ENCODE measurements around the gene JAG2. TPM values are rescaled to one million over a fixed set of nuclear protein-coding genes. Genes with fewer than 3 reads are reported as not detected.

The JAG2 gene
- 59.0 and 123 TPM in 2 replicates for total RNA-seq

DNA sequence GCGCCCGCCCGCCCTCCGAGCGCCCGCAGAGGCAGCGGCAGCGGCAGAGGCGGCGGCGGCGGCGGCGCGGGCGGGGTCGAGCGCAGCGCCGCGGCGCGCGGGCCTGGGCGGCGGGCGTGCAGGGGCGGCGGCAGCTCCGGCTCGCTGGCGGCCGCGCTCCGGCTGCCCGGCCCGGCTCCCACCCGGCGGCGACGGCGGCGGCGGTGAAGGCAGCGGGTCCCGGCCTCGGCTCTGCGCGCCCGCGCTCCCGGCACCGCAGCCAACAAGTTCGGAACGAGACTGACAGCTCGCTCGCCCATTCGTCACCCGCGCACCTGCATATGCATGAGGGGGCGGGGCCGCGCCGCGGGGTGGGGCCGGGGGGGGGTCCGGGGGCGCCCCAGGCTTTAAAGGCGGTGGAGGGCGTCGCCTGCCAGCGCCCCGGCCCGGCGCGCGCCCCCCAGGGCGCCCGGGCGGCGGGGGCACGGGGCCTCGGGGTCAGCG lies at the start of gene JAG2:
JAG2 (minus strand) TSS at position 281 of the 483 bp plus-strand sequence. CDS start 356 bp downstream, outside the sequence.
- DNase-seq (ENCODE audit: extremely low read depth, low read depth, low spot score): no peak

DNA sequence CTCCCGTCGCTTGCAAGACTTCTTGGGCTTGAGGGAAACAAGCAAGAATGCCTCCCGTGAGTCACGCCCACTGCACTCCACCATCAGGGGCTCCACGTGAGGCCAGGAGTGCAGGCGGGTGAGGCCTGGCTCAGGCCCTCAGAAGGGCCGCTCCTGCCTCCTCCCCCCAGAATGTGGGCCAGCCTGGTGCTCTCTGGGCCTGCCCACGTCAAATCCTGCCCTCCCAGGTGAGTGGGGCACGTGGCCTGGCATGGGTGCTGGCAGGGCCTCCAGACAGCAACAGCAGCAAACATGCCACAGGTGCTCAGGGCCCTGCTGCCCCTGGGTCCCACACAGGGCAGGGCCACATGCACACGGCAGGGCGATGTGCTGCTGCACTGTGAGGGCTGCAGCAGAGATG lies 49.2 kb upstream of the JAG2 start:
- DNase-seq (ENCODE audit: extremely low read depth, low read depth, low spot score): no peak

DNA sequence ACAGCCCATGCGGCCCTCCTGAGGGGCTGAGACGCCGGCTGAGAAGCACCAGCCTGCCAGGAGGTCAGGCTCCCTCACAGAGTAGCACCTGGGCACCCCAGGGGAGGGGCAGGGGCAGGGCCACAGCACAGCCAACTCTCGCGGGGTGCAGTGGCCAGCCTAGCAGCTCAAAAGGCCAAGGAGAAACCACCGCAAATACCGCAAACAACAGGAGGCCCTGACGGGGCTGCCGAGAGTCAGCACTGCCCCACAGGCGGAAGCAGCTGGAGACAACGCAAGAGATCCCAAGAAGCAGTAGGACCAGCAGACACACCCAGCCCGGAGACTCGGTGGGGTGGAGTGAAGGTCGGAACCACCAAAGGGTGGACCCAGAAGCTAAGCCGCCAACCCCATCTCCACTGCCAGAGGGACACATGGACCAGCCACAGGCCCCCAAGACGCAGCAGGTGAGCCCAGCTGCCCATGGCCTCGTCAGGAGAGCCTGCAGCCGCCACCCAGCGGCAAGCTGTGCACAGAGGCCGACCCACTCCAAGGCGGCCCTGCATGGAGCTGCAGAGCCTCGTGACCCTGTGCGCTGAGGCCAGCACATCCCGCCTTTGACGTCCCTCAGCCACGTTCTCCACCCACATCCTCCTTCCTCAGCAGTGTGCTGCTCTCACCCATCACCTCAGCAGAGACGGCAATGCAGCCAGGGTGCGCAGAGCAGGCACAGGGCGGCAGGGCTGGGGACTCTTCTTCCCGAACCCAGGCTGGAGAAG lies 48.1 kb upstream of the JAG2 start:
- DNase-seq (ENCODE audit: extremely low read depth, low read depth, low spot score): no peak

DNA sequence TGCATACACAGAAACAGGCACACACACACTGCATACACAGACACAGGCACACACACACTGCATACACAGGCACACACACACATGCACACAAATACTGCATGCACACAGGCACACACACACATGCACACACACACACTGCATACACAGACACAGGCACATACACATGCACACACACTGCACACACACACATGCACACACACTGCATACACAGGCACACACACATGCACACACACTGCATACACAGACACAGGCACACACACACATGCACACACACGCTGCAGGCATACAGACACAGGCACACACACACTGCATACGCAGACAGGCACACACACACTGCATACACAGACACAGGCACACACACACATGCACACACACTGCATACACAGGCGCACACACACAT lies 47.0 kb upstream of the JAG2 start:
- no peak for DNase-seq (ENCODE audit: extremely low read depth, low read depth, low spot score)

- no peak for DNase-seq (ENCODE audit: extremely low read depth, low read depth, low spot score)
Observed at GRCh38 chr14:105214324-105214915, 45.8 kb upstream of the JAG2 start.

DNA sequence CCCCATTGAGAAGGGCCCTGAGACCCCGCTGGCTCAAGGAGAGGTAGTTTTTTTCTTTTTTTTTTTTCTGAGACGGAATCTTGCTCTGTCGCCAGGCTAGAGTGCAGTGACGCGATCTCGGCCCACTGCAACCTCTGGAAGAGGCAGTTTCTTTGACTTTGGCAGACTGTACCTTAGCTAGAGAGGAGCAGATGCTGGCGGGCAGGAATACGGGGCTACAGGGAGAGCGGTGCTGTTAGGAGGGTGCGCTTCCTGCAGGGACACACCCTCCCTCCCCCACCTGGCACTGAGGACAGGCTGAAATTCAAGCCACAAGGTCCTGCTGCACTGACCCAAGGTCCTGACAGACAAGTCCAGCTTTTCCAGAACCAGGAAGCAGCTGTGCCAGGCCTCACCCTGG lies 44.8 kb upstream of the JAG2 start:
- DNase-seq (ENCODE audit: extremely low read depth, low read depth, low spot score): no peak

- DNase-seq (ENCODE audit: extremely low read depth, low read depth, low spot score): no peak
Observed at GRCh38 chr14:105212541-105213300, 44.1 kb upstream of the JAG2 start.

GRCh38 chr14:105211758-105212089 lies 43.1 kb upstream of the JAG2 start:
- DNase-seq (ENCODE audit: extremely low read depth, low read depth, low spot score): no peak

GRCh38 chr14:105211086-105211757 lies 42.6 kb upstream of the JAG2 start:
- no peak for DNase-seq (ENCODE audit: extremely low read depth, low read depth, low spot score)

- DNase-seq (ENCODE audit: extremely low read depth, low read depth, low spot score): no peak
Observed at GRCh38 chr14:105210266-105211025, 41.9 kb upstream of the JAG2 start.

DNA sequence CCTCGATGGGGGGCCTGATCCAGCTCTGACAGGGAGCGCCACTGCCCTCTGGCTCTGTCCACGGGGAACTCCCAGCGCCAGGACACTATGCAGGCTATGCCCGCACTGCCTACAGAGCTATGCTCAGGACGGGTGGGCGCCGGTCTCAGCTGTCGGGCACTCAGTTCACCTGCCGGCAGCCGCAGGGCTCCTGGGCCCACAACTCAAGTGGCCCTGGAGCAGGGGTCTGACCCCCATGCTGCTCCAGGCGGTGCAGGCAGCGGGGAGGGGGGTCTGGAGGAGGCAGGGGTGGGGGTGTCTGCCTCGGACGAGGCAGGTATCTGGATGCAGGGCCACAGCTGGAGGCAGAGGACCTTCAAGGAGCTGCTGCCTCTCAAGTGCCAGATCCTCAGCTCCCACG lies 41.1 kb upstream of the JAG2 start:
- DNase-seq (ENCODE audit: extremely low read depth, low read depth, low spot score): no peak

DNA sequence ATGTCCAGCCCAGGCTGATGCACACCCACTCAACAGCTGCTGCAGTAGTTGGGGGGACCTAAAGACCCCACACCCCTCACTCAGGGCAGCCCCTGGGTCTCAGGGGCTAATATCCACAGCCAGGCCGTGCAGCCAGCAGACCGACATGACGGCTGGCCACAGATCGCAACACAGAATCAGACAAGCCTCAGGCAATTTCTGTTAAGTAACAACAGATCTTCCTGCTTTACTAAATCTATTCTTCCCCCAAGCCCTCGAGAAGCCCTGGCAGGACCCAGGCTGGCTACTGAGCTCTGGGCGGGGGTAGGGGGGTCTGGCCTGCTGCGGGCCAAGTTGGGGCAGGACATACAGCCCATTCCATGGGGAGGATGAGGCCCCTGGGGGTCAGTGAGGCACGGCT lies 40.5 kb upstream of the JAG2 start:
- no peak for DNase-seq (ENCODE audit: extremely low read depth, low read depth, low spot score)

- no peak for DNase-seq (ENCODE audit: extremely low read depth, low read depth, low spot score)
Observed at GRCh38 chr14:105208738-105209075, 40.1 kb upstream of the JAG2 start.

DNA sequence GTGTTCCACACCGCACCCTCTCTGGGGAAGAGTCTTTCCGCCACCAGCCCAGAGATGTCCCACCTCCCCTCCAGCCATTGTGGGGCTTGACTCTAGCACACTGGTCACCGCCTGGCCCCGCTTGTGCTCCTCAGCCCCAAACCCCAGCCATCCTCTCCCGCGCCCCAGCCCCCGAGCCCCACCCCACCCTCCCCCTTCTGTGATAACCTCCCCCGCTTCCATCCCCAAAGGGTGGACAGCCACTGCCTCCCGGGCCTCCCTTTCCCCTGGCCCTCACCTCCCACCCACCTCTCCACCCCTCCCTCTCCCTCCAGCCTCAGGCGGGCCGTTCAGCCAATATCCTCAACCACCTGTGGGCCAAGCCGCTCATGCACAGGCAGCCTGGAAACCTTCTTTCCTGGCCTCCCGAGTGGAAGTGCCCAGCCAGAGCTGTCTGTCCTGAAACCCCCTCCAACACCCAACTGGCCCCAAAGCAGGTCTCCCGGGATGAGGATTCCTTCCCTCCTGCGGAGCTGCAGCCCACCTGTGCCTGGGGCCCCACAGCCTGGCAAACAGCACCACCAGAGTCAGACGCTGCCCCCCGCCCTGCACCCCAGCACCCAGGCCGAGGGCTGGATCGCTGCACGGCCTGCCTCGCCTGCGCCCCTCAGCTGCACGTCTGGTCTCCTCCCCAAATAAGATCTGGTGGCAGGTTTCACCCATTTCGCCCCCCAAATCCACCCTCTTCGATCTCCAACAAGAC lies 39.6 kb upstream of the JAG2 start:
- DNase-seq (ENCODE audit: extremely low read depth, low read depth, low spot score): no peak

DNA sequence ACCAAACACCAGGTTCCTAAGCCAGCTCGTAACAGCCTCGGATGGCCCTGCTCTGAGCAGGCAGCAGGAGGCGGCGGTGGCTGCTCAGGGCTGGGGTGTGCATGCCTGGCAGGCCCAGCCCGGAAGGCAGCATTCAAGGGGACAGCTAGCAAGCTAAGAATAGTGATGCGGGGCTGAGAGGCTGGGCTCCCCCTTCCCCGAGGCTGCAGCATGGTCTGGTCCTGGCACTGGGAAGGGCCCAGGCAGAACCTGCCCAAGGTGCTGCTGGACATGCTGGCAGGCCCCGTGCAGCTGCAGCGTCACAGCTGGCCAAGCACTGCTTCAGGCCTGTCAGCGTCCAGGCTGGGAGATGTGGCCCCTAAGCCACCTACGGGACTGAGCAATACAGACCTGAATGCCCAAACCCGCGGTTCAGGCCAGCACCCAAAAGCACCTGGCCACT lies 38.9 kb upstream of the JAG2 start:
- DNase-seq (ENCODE audit: extremely low read depth, low read depth, low spot score): no peak

GRCh38 chr14:105206873-105207272 lies 38.3 kb upstream of the JAG2 start:
- no peak for DNase-seq (ENCODE audit: extremely low read depth, low read depth, low spot score)

DNA sequence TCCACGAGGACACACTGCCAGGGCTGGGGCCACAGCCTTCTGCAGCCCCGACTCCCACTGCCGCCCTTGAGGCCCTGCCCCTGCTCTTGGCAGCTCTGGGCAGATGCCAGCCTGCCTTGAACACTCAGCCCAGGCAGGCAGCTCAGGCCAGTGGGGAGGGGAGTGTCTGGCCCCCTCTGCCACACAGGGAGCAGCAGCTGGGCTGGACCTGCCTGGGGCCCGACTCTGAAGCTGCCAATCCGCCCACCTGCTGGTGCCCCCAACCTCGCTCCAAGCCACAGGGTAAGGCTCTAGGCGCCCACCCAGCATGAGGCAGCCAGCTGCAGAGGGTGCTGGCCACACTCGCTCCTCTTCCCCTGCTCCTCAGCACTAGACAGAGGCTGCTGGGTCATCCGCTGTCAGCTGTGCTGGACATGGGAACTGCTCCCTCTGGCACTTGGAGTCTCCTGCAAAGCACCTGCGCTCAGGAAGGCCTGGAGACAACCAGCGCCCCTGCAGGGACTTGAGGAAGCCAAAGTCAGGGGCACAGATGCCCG lies 37.2 kb upstream of the JAG2 start:
- DNase-seq (ENCODE audit: extremely low read depth, low read depth, low spot score): no peak

DNA sequence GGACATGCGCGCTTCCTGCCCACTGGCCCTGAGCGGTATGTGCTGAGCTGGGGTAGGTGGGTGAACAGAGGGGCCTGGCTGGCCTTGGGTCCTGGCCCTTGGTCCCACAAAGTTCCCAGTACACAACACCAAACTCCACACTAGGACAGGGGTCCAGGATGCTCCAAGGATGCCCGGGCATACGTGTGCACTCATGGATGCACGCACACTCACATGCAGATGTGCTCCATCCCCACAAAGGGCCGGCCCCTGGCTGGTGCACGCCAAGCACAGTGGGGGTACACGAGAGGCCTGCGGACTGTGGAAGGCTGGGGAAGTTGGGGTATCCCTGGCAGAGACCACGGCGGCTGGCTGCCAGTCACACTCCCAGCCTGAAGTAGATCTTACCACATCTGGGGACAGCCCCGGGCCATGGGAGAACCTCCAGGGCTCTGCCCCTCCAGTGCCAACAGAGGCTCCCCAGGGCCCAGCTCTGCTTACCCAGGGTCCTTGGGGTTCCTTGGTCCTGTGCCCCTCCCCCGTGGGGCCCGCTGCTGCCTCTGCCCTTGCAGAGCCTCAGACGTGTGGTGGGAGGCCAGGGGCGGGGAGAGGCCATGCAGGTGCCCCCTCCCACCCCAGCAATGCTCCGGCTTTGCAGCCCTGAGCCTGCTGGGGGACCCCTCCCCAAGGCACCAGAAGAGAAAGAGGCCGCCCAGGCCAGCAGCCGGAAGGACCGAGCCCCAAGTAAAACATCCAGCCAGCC lies 36.5 kb upstream of the JAG2 start:
- DNase-seq (ENCODE audit: extremely low read depth, low read depth, low spot score): no peak
